Midbrain (tissue), 1 donor: ENCODE results near the gene CTCFL.

Source experiments
- DNase-seq: peaks from one replicate; lab custom pipeline; 2025; lab: John Stamatoyannopoulos, UW

CTCFL gene

GRCh38 chr20:57560554-57561355, 35.8 kb upstream of the CTCFL start, which contains the start of gene PCK1:
TSS of gene PCK1 (plus strand) at chr20:57561110. CDS start at chr20:57561412, 302 bp downstream.
- DNase-seq: no peak

GRCh38 chr20:57559658-57560553, 35.0 kb upstream of the CTCFL start:
- no peak for DNase-seq

- no peak for DNase-seq
These were observed 34.3 kb upstream of the CTCFL start for GRCh38 chr20:57559289-57559634.

- DNase-seq: no peak
These were observed 33.8 kb upstream of the CTCFL start for GRCh38 chr20:57558614-57559288.

- DNase-seq: no peak
These were observed 33.1 kb upstream of the CTCFL start for GRCh38 chr20:57557926-57558613.

- DNase-seq: no peak
These were observed 32.0 kb upstream of the CTCFL start for GRCh38 chr20:57556980-57557274.

GRCh38 chr20:57555457-57556184, 30.7 kb upstream of the CTCFL start:
- no peak for DNase-seq

GRCh38 chr20:57553376-57554018, 28.6 kb upstream of the CTCFL start:
- DNase-seq: no peak

- no peak for DNase-seq
These were observed 27.5 kb upstream of the CTCFL start for GRCh38 chr20:57552471-57552870.

- DNase-seq: no peak
These were observed 23.5 kb upstream of the CTCFL start for GRCh38 chr20:57548177-57549058.

GRCh38 chr20:57546956-57547649, 22.2 kb upstream of the CTCFL start:
- DNase-seq: no peak

GRCh38 chr20:57545927-57546662, 21.2 kb upstream of the CTCFL start:
- no peak for DNase-seq

- DNase-seq: no peak
These were observed 20.1 kb upstream of the CTCFL start for GRCh38 chr20:57544838-57545564.

GRCh38 chr20:57543754-57544153, 18.8 kb upstream of the CTCFL start:
- DNase-seq: no peak

GRCh38 chr20:57540890-57541580, 16.1 kb upstream of the CTCFL start:
- no peak for DNase-seq

- no peak for DNase-seq
These were observed 14.9 kb upstream of the CTCFL start for GRCh38 chr20:57539889-57540288.

GRCh38 chr20:57537822-57538221, 12.9 kb upstream of the CTCFL start:
- DNase-seq: no peak
